Fibroblast of skin of back (primary cell): ENCODE data around the gene CHADL. TPM values are rescaled to one million over a fixed set of nuclear protein-coding genes. Genes with fewer than 3 reads are reported as not detected.
"Not testable (repeated sequence)": the region's sequence is repeated elsewhere in the genome, so short reads cannot be mapped to it uniquely, and the experiment has no call there.

Source experiments
- DNase-seq: peaks from one replicate; pipeline ENCODE4 v3.0.0-alpha.2; 2013
- polyA plus RNA-seq, 2 experiments: library from polyadenylated mRNA; unstranded; fragments of 120-200 nt; gene quantifications; one replicate each; pipeline ENCODE4 v1.2.1, GENCODE V29; 2013; ENCODE audit not compliant: insufficient read length in 2 of 2

The CHADL gene
- polyA plus RNA-seq (2013, experiment 1 of 2; ENCODE audit: insufficient read length): 0.31 TPM
- polyA plus RNA-seq (2013, experiment 2 of 2; ENCODE audit: insufficient read length): 0.16 TPM

- no peak for DNase-seq
These were observed at the start of gene CHADL for GRCh38 chr22:41240377-41241132. CHADL (minus strand) TSS chr22:41240931; CDS start chr22:41240881, 50 bp downstream.

GRCh38 chr22:41289671-41290070 is 48.9 kb upstream of the CHADL start:
- peak; percentile 25 for DNase-seq

GRCh38 chr22:41288245-41288946 is 47.7 kb upstream of the CHADL start:
- peak; percentile 79 for DNase-seq

- DNase-seq: peak; percentile 50
These were observed 45.9 kb upstream of the CHADL start for GRCh38 chr22:41286639-41287091.

GRCh38 chr22:41285820-41286638 is 45.3 kb upstream of the CHADL start, which contains the start of gene RANGAP1:
RANGAP1 (minus strand) TSS chr22:41286187; CDS start chr22:41281044, 5,143 bp downstream.
- DNase-seq: peak; percentile 99

- peak; percentile 94 for DNase-seq
These were observed 44.7 kb upstream of the CHADL start for GRCh38 chr22:41285441-41285819.

GRCh38 chr22:41284465-41284864 is 43.7 kb upstream of the CHADL start:
- no peak for DNase-seq

- DNase-seq: no peak
These were observed 40.1 kb upstream of the CHADL start for GRCh38 chr22:41280854-41281253.

- DNase-seq: no peak
These were observed 39.3 kb upstream of the CHADL start for GRCh38 chr22:41280065-41280464.

- no peak for DNase-seq
These were observed 34.1 kb upstream of the CHADL start for GRCh38 chr22:41274856-41275255.

- DNase-seq: no peak
These were observed 32.4 kb upstream of the CHADL start for GRCh38 chr22:41273128-41273527.

GRCh38 chr22:41271787-41272186 is 31.1 kb upstream of the CHADL start:
- no peak for DNase-seq

GRCh38 chr22:41267958-41268357 is 27.2 kb upstream of the CHADL start:
- DNase-seq: no peak

GRCh38 chr22:41264408-41264941 is 23.7 kb upstream of the CHADL start:
- DNase-seq: no peak

- DNase-seq: no peak
These were observed 23.0 kb upstream of the CHADL start for GRCh38 chr22:41263704-41264103.

GRCh38 chr22:41262250-41262765 is 21.6 kb upstream of the CHADL start:
- DNase-seq: no peak

- DNase-seq: no peak
These were observed 21.0 kb upstream of the CHADL start for GRCh38 chr22:41261541-41262249.

- DNase-seq: no peak
These were observed 20.1 kb upstream of the CHADL start for GRCh38 chr22:41260871-41261270.

- not testable (repeated sequence) for DNase-seq
These were observed 19.0 kb upstream of the CHADL start for GRCh38 chr22:41259756-41260155.

GRCh38 chr22:41257696-41258095 is 17.0 kb upstream of the CHADL start:
- DNase-seq: no peak
